ENCODE results near the gene RNF10.

GRCh38 chr12:120614848-120615247 lies 80.7 kb downstream of the RNF10 start:
- TF ChIP-seq, protein P1, sequence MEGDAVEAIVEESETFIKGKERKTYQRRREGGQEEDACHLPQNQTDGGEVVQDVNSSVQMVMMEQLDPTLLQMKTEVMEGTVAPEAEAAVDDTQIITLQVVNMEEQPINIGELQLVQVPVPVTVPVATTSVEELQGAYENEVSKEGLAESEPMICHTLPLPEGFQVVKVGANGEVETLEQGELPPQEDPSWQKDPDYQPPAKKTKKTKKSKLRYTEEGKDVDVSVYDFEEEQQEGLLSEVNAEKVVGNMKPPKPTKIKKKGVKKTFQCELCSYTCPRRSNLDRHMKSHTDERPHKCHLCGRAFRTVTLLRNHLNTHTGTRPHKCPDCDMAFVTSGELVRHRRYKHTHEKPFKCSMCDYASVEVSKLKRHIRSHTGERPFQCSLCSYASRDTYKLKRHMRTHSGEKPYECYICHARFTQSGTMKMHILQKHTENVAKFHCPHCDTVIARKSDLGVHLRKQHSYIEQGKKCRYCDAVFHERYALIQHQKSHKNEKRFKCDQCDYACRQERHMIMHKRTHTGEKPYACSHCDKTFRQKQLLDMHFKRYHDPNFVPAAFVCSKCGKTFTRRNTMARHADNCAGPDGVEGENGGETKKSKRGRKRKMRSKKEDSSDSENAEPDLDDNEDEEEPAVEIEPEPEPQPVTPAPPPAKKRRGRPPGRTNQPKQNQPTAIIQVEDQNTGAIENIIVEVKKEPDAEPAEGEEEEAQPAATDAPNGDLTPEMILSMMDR (IDR thresholded peaks at IDR 0.05; ENCODE audit: poor library complexity): no peak
- TF ChIP-seq EZH2 (IDR thresholded peaks at IDR 0.05; ENCODE audit: borderline replicate concordance) (no peak), EZH2phosphoT487 (IDR thresholded peaks at IDR 0.05; ENCODE audit: low read depth, severe bottlenecking, unreplicated experiment) (no peak)

Data from hepatocyte (in vitro differentiated cells).